SH-SY5Y (cell line): ENCODE data around the gene DNPEP.

Experiments
- GATA2 ChIP-seq: IDR thresholded peaks from 2 replicates; pipeline ENCODE4 v1.6.1; 2011; ENCODE audit warnings: mild to moderate bottlenecking, low read depth, low read length
- GATA3 ChIP-seq: IDR thresholded peaks from 2 replicates; pipeline ENCODE4 v1.6.1; 2011; ENCODE audit warnings: low read depth, mild to moderate bottlenecking, low read length, moderate library complexity

DNA sequence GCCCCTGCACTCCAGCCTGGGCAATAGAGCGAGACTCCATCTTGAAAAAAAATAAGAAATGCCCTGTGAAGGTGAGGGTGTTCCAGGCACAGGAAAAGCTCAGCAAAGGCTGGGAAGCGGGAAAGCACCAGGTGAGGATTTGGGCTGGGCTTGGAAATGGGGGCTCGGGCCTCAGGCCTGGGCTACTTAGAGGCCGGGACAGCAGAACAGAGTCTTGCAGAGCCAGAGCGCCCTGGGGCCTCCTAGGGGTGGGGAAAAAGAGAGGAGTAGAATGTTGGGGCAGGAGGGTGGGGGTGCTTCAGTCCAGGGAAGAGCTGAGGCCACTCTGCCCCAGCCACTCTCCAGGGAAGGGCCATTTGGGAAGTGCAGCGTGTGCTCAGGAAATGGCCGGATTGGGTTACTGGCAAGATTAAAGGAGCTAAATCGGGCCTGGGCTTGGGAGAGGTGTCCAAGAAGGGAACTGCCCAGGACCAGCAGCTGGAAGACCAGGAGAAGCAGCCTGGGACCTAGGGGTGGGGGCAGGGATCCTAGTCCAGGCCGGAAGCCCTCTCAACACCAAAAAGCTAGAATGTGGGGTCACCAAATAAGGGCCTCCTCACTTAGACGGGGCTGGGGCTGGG, 16.7 kb upstream of the DNPEP start:
- TF ChIP-seq GATA2 (no peak), GATA3 (no peak)
